HUES6 (cell line): ENCODE data around the gene CRABP2.

ENCODE experiments used
- H3K27ac ChIP-seq: 2 replicates; pipeline ENCODE4 v1.7.0; 2013; ENCODE audit warnings: low read depth, mild to moderate bottlenecking, low read length, inconsistent platforms
- H3K27me3 ChIP-seq: 2 replicates; pipeline ENCODE4 v1.6.1; 2013; ENCODE audit warnings: low read length; ENCODE audit not compliant: control insufficient read depth, insufficient read depth
- H3K36me3 ChIP-seq: 2 replicates; pipeline ENCODE4 v1.6.1; 2013; ENCODE audit warnings: low read length; ENCODE audit not compliant: control insufficient read depth, insufficient read depth
- H3K4me1 ChIP-seq: 2 replicates; pipeline ENCODE4 v1.6.1; 2013; ENCODE audit warnings: low read length; ENCODE audit not compliant: control insufficient read depth, insufficient read depth
- H3K4me3 ChIP-seq: 2 replicates; pipeline ENCODE4 v1.5.1; 2013; ENCODE audit warnings: low read depth, low read length
- H3K9ac ChIP-seq: one replicate; pipeline ENCODE4 v1.6.1; 2013; ENCODE audit warnings: mild to moderate bottlenecking, low read length
- H3K9me3 ChIP-seq: 2 replicates; pipeline ENCODE4 v1.6.1; 2013; ENCODE audit warnings: low read depth, low read length; ENCODE audit not compliant: control insufficient read depth, insufficient read depth

The CRABP2 gene

GRCh38 chr1:156707417-156708217, 2.2 kb upstream of the CRABP2 start:
- Histone ChIP-seq H3K4me1 (peaks cover 71% of the 10 kb centered on the region), H3K27me3 (peaks cover 9% of the 10 kb centered on the region; the same call in 1 of the 2 replicates), H3K27ac (peak overlapping the region; percentile 90), H3K4me3 (peak overlapping the region; percentile 76), H3K36me3 (no peaks in the 10 kb centered on the region; the same call in 1 of the 2 replicates), H3K9me3 (no peaks in the 10 kb centered on the region), H3K9ac (peak overlapping the region; percentile 87)

- Histone ChIP-seq H3K4me1 (peaks cover 63% of the 10 kb centered on the region), H3K36me3 (no peaks in the 10 kb centered on the region; the same call in 1 of the 2 replicates), H3K4me3 (peak overlapping the region; percentile 76), H3K27me3 (peaks cover 9% of the 10 kb centered on the region; the same call in 1 of the 2 replicates), H3K27ac (peak overlapping the region; percentile 90), H3K9ac (peak overlapping the region; percentile 87), H3K9me3 (no peaks in the 10 kb centered on the region)
These were observed 1.5 kb upstream of the CRABP2 start for GRCh38 chr1:156706657-156707416.

GRCh38 chr1:156705918-156706656, 704 bp upstream of the CRABP2 start:
- H3K4me3 ChIP-seq: peak overlapping the region; percentile 76
- peaks cover 56% of the 10 kb centered on the region for H3K4me1 ChIP-seq
- H3K36me3 ChIP-seq: peaks cover 7% of the 10 kb centered on the region
- no peaks in the 10 kb centered on the region for H3K9me3 ChIP-seq
- peaks cover 9% of the 10 kb centered on the region; the same call in 1 of the 2 replicates for H3K27me3 ChIP-seq
- peak overlapping the region; percentile 87 for H3K9ac ChIP-seq
- peak overlapping the region; percentile 90 for H3K27ac ChIP-seq

GRCh38 chr1:156704930-156705320, 458 bp downstream of the CRABP2 start:
- H3K4me3 ChIP-seq: peak overlapping the region; percentile 76
- peak overlapping the region; percentile 87 for H3K9ac ChIP-seq
- H3K27ac ChIP-seq: peak overlapping the region; percentile 77; the same call in 1 of the 2 replicates

GRCh38 chr1:156704166-156704711, 1.1 kb downstream of the CRABP2 start:
- no peaks in the 10 kb centered on the region for H3K9me3 ChIP-seq
- H3K27ac ChIP-seq: no peak overlapping the region; the same call in 1 of the 2 replicates
- H3K9ac ChIP-seq: peak overlapping the region; percentile 87
- H3K4me3 ChIP-seq: peak overlapping the region; percentile 76
- H3K27me3 ChIP-seq: peaks cover 9% of the 10 kb centered on the region; the same call in 1 of the 2 replicates
- peaks cover 39% of the 10 kb centered on the region for H3K4me1 ChIP-seq
- H3K36me3 ChIP-seq: peaks cover 25% of the 10 kb centered on the region

More at GRCh38 chr1:156704930-156705320, 458 bp downstream of the CRABP2 start:
- peaks cover 45% of the 10 kb centered on the region for H3K4me1 ChIP-seq
- H3K27me3 ChIP-seq: peaks cover 9% of the 10 kb centered on the region; the same call in 1 of the 2 replicates
- no peaks in the 10 kb centered on the region for H3K9me3 ChIP-seq
- peaks cover 18% of the 10 kb centered on the region for H3K36me3 ChIP-seq

GRCh38 chr1:156703741-156704140, 1.6 kb downstream of the CRABP2 start:
- H3K9ac ChIP-seq: peak overlapping the region; percentile 87
- no peaks in the 10 kb centered on the region for H3K9me3 ChIP-seq
- peaks cover 9% of the 10 kb centered on the region; the same call in 1 of the 2 replicates for H3K27me3 ChIP-seq
- peak overlapping the region; percentile 76 for H3K4me3 ChIP-seq
- peaks cover 30% of the 10 kb centered on the region for H3K36me3 ChIP-seq
- H3K27ac ChIP-seq: no peak overlapping the region
- H3K4me1 ChIP-seq: peaks cover 34% of the 10 kb centered on the region

GRCh38 chr1:156703336-156703735, 2.0 kb downstream of the CRABP2 start:
- peaks cover 30% of the 10 kb centered on the region for H3K4me1 ChIP-seq
- no peak overlapping the region for H3K27ac ChIP-seq
- H3K4me3 ChIP-seq: peak overlapping the region; percentile 76

GRCh38 chr1:156700736-156701531, 4.4 kb downstream of the CRABP2 start:
- Histone ChIP-seq H3K9ac (no peak overlapping the region), H3K4me1 (peaks cover 16% of the 10 kb centered on the region), H3K4me3 (no peak overlapping the region), H3K27me3 (peaks cover 9% of the 10 kb centered on the region; the same call in 1 of the 2 replicates), H3K36me3 (peaks cover 40% of the 10 kb centered on the region), H3K9me3 (no peaks in the 10 kb centered on the region), H3K27ac (no peak overlapping the region)

More at GRCh38 chr1:156703336-156703735, 2.0 kb downstream of the CRABP2 start:
- Histone ChIP-seq H3K9me3 (no peaks in the 10 kb centered on the region), H3K27me3 (peaks cover 9% of the 10 kb centered on the region; the same call in 1 of the 2 replicates), H3K36me3 (peaks cover 34% of the 10 kb centered on the region), H3K9ac (peak overlapping the region; percentile 87)

GRCh38 chr1:156698995-156699394, 6.4 kb downstream of the CRABP2 start:
- Histone ChIP-seq H3K27ac (no peak overlapping the region), H3K4me1 (peaks cover 20% of the 10 kb centered on the region), H3K9me3 (no peaks in the 10 kb centered on the region), H3K27me3 (peaks cover under 1% of the 10 kb centered on the region; the same call in 1 of the 2 replicates), H3K9ac (no peak overlapping the region), H3K4me3 (no peak overlapping the region), H3K36me3 (peaks cover 40% of the 10 kb centered on the region)
